NCI-H446 treated with DMSO at 0.1 percent for 48 hours (cell line): ENCODE results near the gene SLC5A10.
"Not testable (repeated sequence)": the region's sequence is repeated elsewhere in the genome, so short reads cannot be mapped to it uniquely, and the experiment has no call there.

Source experiments
- DNase-seq: peaks from one replicate; lab custom pipeline; 2025; lab: John Stamatoyannopoulos, UW

Gene SLC5A10

GRCh38 chr17:19042369-19042768 lies 90.4 kb downstream of the SLC5A10 start:
- DNase-seq = not testable (repeated sequence)

DNA sequence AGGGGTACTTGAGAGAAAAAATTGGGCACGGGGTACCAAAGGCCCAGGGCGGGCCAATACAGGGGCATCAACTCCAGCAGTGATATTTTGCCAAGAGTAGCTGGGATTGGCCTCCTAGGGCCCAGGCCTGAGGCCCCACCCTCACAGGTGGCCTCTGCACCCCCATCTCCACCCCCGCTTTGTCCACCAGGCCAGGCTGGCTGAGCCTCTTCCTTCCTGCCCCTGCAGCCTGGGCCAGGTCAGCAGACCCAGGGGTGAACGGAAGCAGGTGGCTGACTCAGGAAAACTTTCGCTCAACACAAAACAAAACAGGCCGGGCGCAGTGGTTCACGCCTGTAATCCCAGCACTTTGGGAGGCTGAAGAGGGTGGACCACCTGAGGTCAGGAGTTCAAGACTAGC lies 91.1 kb downstream of the SLC5A10 start:
- DNase-seq = not testable (repeated sequence)

GRCh38 chr17:19044643-19045042 lies 92.7 kb downstream of the SLC5A10 start:
- DNase-seq = not testable (repeated sequence)

GRCh38 chr17:19046782-19047375 lies 94.9 kb downstream of the SLC5A10 start, which contains the start of gene GRAP:
Gene GRAP, minus strand, starts transcription at chr17:19046957. Its CDS starts 31 bp downstream, at chr17:19046926.
- DNase-seq = not testable (repeated sequence)

DNA sequence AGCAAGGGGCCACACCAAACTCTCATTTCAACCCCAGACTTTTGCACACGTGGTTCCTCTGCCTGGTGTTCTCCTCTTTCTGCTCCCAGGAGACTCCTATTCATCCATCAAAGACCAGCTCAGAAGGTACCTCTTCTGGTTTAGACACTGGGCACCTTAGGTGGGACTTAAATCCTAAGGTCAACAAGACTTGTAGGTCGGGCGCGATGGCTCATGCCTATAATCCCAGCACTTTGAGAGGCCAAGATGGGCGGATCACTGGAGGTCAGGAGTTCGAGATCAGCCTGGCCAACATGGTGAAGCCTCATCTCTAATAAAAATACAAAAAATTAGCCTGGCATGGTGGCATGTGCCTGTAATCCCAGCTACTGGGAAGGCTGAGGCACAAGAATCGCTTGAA lies 95.5 kb downstream of the SLC5A10 start:
- DNase-seq = not testable (repeated sequence)

GRCh38 chr17:19048826-19049225 lies 96.9 kb downstream of the SLC5A10 start:
- not testable (repeated sequence) for DNase-seq

GRCh38 chr17:19055447-19055846 lies 103.5 kb downstream of the SLC5A10 start:
- not testable (repeated sequence) for DNase-seq

DNA sequence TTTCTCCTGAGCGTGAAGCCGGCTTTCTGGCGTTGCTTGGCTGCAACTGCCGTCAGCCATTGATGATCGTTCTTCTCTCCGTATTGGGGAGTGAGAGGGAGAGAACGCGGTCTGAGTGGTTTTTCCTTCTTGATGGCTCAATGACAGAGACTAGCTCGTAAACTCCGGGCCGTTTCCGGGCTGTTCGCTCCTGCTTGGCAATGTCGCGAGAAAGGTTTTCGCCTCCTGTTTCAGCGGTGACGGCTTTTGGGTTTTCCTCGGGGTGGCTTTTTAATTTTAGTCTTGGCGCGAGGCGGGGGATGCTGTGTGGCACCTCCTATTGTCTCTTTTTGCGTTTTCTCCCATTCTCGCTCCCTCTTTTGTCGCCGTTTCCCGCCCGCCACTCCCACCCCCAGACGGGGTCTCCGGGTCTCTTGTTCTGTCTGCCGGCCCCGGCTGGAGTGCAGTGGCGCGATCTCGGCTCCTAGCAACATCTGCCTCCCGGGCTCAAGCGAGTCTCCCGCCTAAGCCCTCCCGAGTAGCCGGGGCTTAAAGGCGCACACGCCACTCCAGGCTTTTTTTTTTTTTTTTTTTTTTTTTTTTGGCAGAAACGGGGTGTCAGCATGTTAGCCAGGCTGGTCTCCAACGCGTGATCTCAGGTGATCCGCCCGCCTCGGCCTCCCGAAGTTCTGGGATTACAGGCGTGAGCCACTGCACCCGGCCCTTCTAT lies 110.2 kb downstream of the SLC5A10 start:
- DNase-seq = not testable (repeated sequence)

GRCh38 chr17:19062718-19063325 lies 110.9 kb downstream of the SLC5A10 start:
- DNase-seq = not testable (repeated sequence)

DNA sequence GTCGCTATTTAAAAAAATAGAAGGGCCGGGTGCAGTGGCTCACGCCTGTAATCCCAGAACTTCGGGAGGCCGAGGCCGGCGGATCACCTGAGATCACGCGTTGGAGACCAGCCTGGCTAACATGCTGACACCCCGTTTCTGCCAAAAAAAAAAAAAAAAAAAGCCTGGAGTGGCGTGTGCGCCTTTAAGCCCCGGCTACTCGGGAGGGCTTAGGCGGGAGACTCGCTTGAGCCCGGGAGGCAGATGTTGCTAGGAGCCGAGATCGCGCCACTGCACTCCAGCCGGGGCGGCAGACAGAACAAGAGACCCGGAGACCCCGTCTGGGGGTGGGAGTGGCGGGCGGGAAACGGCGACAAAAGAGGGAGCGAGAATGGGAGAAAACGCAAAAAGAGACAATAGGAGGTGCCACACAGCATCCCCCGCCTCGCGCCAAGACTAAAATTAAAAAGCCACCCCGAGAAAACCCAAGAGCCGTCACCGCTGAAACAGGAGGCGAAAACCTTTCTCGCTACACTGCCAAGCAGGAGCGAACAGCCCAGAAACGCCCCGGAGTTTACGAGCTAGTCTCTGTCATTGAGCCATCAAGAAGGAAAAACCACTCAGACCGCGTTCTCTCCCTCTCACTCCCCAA lies 111.5 kb downstream of the SLC5A10 start:
- not testable (repeated sequence) for DNase-seq

- DNase-seq = not testable (repeated sequence)
These were observed 112.4 kb downstream of the SLC5A10 start for GRCh38 chr17:19064378-19064777.

DNA sequence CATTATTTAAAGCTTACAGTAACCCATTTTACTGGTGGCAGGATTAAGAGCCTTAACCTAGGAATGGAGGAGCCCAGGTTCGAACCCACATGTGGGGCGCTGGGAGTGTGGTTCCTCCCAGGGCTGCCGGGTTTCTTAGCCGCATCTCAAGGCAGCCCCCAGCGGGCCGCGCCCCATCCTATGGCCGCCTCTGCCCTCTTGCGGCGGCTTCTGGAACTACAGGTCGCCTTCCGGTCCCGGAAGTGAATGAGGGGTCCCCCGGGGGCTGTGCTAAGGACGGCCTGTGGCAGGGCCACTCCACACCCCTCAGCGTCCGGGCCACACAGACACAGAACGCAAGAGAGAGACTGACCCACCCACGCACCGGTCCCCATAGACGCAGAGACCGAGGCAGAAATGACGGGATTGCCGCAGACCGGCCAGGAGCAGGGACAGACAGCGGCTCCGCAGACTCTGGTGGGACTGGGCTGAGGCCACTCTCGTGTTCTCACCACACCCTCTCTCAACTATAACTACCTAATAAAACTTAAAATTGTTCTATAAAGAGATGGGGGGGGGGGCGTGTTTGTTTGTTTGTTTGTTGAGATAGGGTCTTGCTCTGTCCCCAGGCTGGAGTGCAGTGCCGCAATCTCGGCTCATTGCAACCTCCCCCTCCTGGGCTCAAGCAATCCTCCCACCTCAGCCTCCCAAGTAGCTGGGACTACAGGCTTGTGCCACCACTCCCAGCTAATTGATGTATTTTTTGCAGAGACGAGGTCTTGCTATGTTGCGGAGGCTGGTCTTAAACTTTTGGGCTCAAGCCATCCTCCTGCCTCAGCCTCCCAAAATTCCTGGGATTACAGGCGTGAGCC lies 118.6 kb downstream of the SLC5A10 start:
- DNase-seq = not testable (repeated sequence)
